T-cell (primary cell): Measurements from ENCODE around the gene SPOCK2. TPM values are rescaled to one million over a fixed set of nuclear protein-coding genes. Genes with fewer than 3 reads are reported as not detected.
"Not testable (repeated sequence)": the region's sequence is repeated elsewhere in the genome, so short reads cannot be mapped to it uniquely, and the experiment has no call there.

Experiments
- ATAC-seq, 4 experiments: fragments of 200-7000 bp in 3 of 4; fragments of 150-1000 bp in 1 of 4; cut with Tn5 transposase; replicated peaks in 1 of 4; 1 replicate in 3 of 4; 2 replicates in 1 of 4; pipeline ENCODE4 v1.10.0; 2021; ENCODE audit warnings: moderate library complexity in 3 of 4, mild to moderate bottlenecking in 2 of 4, moderate number of reproducible peaks in 1 of 4
- CTCF ChIA-PET, 2 donors: fragments of 300-600 bp; sonication (Branson Sonifier 250); formaldehyde crosslinking; loops; one replicate each; lab custom pipeline; 2022; ENCODE audit warnings: antibody characterized with exemption in 2 of 2; lab: Charles Lee
- POLR2A ChIA-PET, 2 donors: fragments of 300-600 bp; sonication (Branson Sonifier 250); formaldehyde crosslinking; loops; one replicate each; lab custom pipeline; 2022; ENCODE audit warnings: antibody characterized with exemption in 2 of 2; lab: Charles Lee
- DNase-seq, 35 experiments: peaks; one replicate each; pipeline versions ENCODE4 v3.0.0 to v3.0.0-alpha.2; 2013 to 2023
- H3K27ac ChIP-seq: one replicate; pipeline ENCODE4 v1.5.1; 2013; ENCODE audit warnings: low read length
- H3K27me3 ChIP-seq, 2 experiments: replicated peaks in 1 of 2; 1 replicate in 1 of 2; 2 replicates in 1 of 2; pipeline versions ENCODE4 v1.6.1 to v1.7.0; 2013; ENCODE audit warnings: low read length in 1 of 2, mixed read lengths in 1 of 2; ENCODE audit not compliant: control insufficient read depth in 2 of 2, insufficient read depth in 2 of 2; ENCODE audit errors: extremely low read depth in 1 of 2
- H3K36me3 ChIP-seq, 2 donors: 1 replicate in 1 of 2; 2 replicates in 1 of 2; pipeline versions ENCODE4 v1.6.1 to v1.7.0; 2013; ENCODE audit warnings: low read length in 1 of 2; ENCODE audit not compliant: control insufficient read depth in 2 of 2, insufficient read depth in 1 of 2; ENCODE audit errors: extremely low read depth in 1 of 2
- H3K4me1 ChIP-seq, 2 experiments: 1 replicate in 1 of 2; 2 replicates in 1 of 2; pipeline versions ENCODE4 v1.6.1 to v1.7.0; 2013; ENCODE audit warnings: low read length in 2 of 2, mixed read lengths in 1 of 2; ENCODE audit not compliant: insufficient read depth in 2 of 2, control insufficient read depth in 1 of 2; ENCODE audit errors: extremely low read depth in 1 of 2
- H3K4me3 ChIP-seq, 2 donors: 1 replicate in 1 of 2; 2 replicates in 1 of 2; pipeline versions ENCODE4 v1.5.1 to v1.7.0; 2013; ENCODE audit warnings: mild to moderate bottlenecking in 2 of 2, low read length in 1 of 2, moderate library complexity in 1 of 2; ENCODE audit not compliant: control insufficient read depth in 1 of 2; ENCODE audit errors: extremely low read depth in 1 of 2
- H3K9me3 ChIP-seq: 2 replicates; pipeline ENCODE4 v1.7.0; 2013
- H3K27ac Mint-ChIP-seq, 2 donors: one replicate each; pipeline ENCODE4 v1.8.0; 2020 to 2021; ENCODE audit warnings: mild to moderate bottlenecking in 2 of 2, mixed read lengths in 2 of 2
- H3K27me3 Mint-ChIP-seq, 2 donors: one replicate each; pipeline ENCODE4 v1.8.0; 2021 to 2022; ENCODE audit warnings: mixed read lengths in 2 of 2
- H3K36me3 Mint-ChIP-seq: one replicate; pipeline ENCODE4 v1.8.0; 2021; ENCODE audit warnings: mixed read lengths
- H3K4me1 Mint-ChIP-seq, 3 donors: one replicate each; pipeline ENCODE4 v1.8.0; 2020 to 2022; ENCODE audit warnings: mixed read lengths in 3 of 3, mild to moderate bottlenecking in 1 of 3
- H3K4me3 Mint-ChIP-seq, 3 donors: one replicate each; pipeline ENCODE4 v1.8.0; 2020 to 2022; ENCODE audit warnings: mild to moderate bottlenecking in 3 of 3, mixed read lengths in 3 of 3, moderate library complexity in 3 of 3
- H3K9me3 Mint-ChIP-seq, 3 donors: one replicate each; pipeline ENCODE4 v1.8.0; 2020 to 2022; ENCODE audit warnings: mixed read lengths in 3 of 3
- WGBS: methylation state at CpG from one replicate; pipeline ENCODE4 v1.1.5; 2013; ENCODE audit warnings: missing lambda C conversion rate; ENCODE audit not compliant: insufficient coverage; 5-methylcytosine and 5-hydroxymethylcytosine counted together
- total RNA-seq, 35 experiments: library from RNA in 6 of 35; stranded (reverse) in 6 of 35; fragments of 120-200 nt in 1 of 35; gene quantifications; one replicate each; pipeline versions ENCODE4 v1.2.1 to v1.2.4 and lab custom pipeline; 2013 to 2026

SPOCK2 gene
- total RNA-seq, 5 donors from 2014 or later (not counting 1 experiment from before 2014, with no cell fraction given): 501 to 684 (median 547) TPM

DNA sequence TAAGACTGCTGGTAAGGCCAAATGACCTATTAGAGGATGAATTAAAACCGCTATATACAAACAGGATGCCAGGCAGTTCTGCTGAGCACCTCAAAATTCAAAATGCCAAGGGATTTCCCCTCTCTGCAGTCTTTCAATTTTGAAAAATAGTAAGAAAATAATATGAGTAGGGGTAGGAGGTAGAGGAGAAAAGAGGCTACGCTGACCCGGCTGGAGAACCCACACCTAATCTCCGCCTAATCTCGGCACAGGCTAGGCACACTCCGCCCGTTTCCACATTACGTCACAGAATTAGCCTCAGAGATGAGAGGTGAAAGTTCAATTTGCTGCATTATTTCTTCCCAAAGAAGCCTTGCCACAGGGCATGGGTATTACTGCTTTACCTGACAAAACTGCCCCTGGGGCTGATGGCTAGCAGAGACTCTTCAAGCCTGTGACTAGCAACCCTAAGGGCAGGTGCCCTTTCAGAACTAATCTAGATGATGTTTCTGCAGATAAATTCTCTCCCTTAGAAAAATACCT lies 21.3 kb upstream of the SPOCK2 start:
- Mint-ChIP-seq H3K4me3 (peak overlapping the region; percentile 58 to 74 (median 68)), H3K27me3 (no peaks in the 10 kb centered on the region), H3K27ac (peak overlapping the region; percentile 92 to 94), H3K4me1 (peaks cover 75 to 81% (median 80%) of the 10 kb centered on the region in 3 donors), H3K9me3 (no peaks in the 10 kb centered on the region), H3K36me3 (peaks cover 15% of the 10 kb centered on the region)
- ATAC-seq (peak; percentile 53 to 60 (median 56)), DNase-seq (peak in 2 of 35 experiments; percentile 8 to 53)
- Histone ChIP-seq H3K4me3 (peak overlapping the region in 1 of 2 donors; percentile 10), H3K36me3 (no peaks in the 10 kb centered on the region), H3K4me1 (peaks cover 49 to 58% of the 10 kb centered on the region in 2 experiments), H3K9me3 (no peaks in the 10 kb centered on the region), H3K27me3 (no peaks in the 10 kb centered on the region), H3K27ac (peak overlapping the region; percentile 53)
- CTCF ChIA-PET: no interaction called here
- POLR2A ChIA-PET: no interaction called here
- 40% methylated on average over 1 of the region's 8 CpGs for WGBS

GRCh38 chr10:72108830-72109635 lies 20.7 kb upstream of the SPOCK2 start:
- CTCF ChIA-PET: interaction anchor here (0.5 to 1.4 kb wide), 6 partner anchors 15 to 93 kb away, joined by 3 to 5 read pairs (median 3); no protein-coding TSS in a partner anchor
- H3K27me3 ChIP-seq: no peaks in the 10 kb centered on the region
- Mint-ChIP-seq H3K27me3 (no peaks in the 10 kb centered on the region), H3K4me1 (peaks cover 80 to 86% (median 85%) of the 10 kb centered on the region in 3 donors), H3K27ac (peak overlapping the region; percentile 92 to 94), H3K36me3 (peaks cover 15% of the 10 kb centered on the region), H3K9me3 (no peaks in the 10 kb centered on the region), H3K4me3 (peak overlapping the region; percentile 34 to 74 (median 58))
- no peaks in the 10 kb centered on the region for H3K9me3 ChIP-seq
- DNase-seq (no peak), ATAC-seq (peak; percentile 4 to 35 (median 8))
- H3K4me3 ChIP-seq: no peak overlapping the region
- 60% methylated on average over 1 of the region's 1 CpG for WGBS
- peak overlapping the region; percentile 53 for H3K27ac ChIP-seq
- POLR2A ChIA-PET: interaction anchor here (0.6 to 2.3 kb wide), 5 partner anchors 20 to 208 kb away, joined by 3 to 10 read pairs (median 4); partner anchors contain the start of gene SPOCK2 (in 1 of the 2)
- peaks cover 52 to 64% of the 10 kb centered on the region in 2 experiments for H3K4me1 ChIP-seq
- H3K36me3 ChIP-seq: no peaks in the 10 kb centered on the region

DNA sequence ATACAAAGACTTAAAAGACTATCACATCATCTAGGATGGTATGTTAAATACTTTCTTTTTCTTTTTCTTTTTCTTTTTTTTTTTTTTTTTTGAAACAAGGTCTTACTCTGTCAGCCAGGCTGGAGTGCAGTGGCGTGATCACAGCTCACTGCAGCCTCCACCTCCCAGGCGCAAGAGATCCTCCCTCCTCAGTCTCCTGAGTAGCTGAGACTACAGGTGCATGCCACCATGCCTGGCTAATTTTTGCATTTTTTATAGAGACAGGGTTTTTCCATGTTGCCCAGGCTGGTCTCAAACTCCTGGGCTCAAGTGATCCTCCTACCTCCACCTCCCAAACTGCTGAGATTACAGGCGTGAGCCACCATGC lies 19.6 kb upstream of the SPOCK2 start:
- WGBS: 36% methylated on average over 2 of the region's 3 CpGs
- Mint-ChIP-seq H3K36me3 (peaks cover 13% of the 10 kb centered on the region), H3K4me3 (peak overlapping the region; percentile 13 to 74 (median 67)), H3K27ac (peak overlapping the region; percentile 92 to 94), H3K4me1 (peaks cover 82 to 86% (median 84%) of the 10 kb centered on the region in 3 donors)
- peak in 2 of 4 experiments; percentile 8 to 30 for ATAC-seq
- ChIA-PET CTCF (interaction anchor here (0.6 to 1.4 kb wide), 3 partner anchors 29 to 59 kb away, joined by 3 read pairs; no protein-coding TSS in a partner anchor), POLR2A (interaction anchor here (0.8 to 2.3 kb wide), 3 partner anchors 19 to 34 kb away, joined by 4 to 10 read pairs (median 9); partner anchors contain the start of gene SPOCK2 (in 1 of the 2))
- not testable (repeated sequence) for H3K36me3 ChIP-seq, H3K27me3 ChIP-seq, H3K9me3 Mint-ChIP-seq, H3K9me3 ChIP-seq, DNase-seq, H3K27me3 Mint-ChIP-seq, H3K4me3 ChIP-seq
- Histone ChIP-seq H3K4me1 (peaks cover 59 to 71% of the 10 kb centered on the region in 2 experiments), H3K27ac (peak overlapping the region; percentile 53)

DNA sequence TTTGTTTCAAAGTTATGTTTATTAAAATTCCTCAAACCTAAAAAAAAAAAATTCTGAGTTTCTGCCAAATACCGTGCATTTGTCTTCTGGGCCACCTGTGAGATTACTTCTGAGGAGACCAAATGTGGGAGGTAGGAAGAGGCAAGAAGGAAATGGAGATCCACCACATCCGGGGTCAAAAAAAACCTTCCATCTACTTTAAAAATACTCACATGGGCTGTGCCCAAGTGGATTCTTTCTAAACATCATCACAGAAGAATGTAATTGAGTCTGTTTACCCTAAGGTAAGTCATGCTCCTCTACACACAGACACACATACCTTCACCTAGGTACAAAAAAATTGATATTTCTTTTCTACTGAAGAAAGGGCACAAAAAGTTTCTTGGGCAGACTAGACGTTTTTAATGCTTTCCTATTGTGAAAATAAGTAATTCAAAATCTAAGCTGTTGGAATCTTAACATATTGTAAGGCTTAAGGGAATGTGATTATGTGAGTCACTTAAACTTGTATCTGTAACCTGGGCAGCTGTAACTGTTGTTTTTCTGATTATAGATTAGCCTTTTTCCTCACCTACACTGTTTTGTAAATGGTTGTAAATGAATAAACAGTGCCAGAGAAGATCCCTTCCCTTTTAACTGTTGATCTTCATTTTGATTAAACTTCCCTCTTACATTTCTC lies 19.1 kb upstream of the SPOCK2 start:
- DNase-seq: peak in 10 of 35 experiments; percentile 11 to 77 (median 32)
- ChIA-PET CTCF (interaction anchor here in 1 of 2 donors (0.9 to 1.4 kb wide), 2 partner anchors 59 to 1315 kb away, joined by 3 to 6 read pairs; no protein-coding TSS in a partner anchor), POLR2A (interaction anchor here (1.0 to 2.3 kb wide), 2 partner anchors 18 to 35 kb away, joined by 4 to 10 read pairs; partner anchors contain the start of gene SPOCK2 (in 1 of the 2))
- Histone ChIP-seq H3K4me3 (peak overlapping the region in 1 of 2 donors; percentile 15), H3K27ac (peak overlapping the region; percentile 53), H3K36me3 (no peaks in the 10 kb centered on the region), H3K27me3 (no peaks in the 10 kb centered on the region), H3K4me1 (peaks cover 59 to 72% of the 10 kb centered on the region in 2 experiments), H3K9me3 (no peaks in the 10 kb centered on the region)
- H3K9me3 Mint-ChIP-seq: no peaks in the 10 kb centered on the region
- H3K27ac Mint-ChIP-seq: peak overlapping the region; percentile 92 to 94
- peak overlapping the region; percentile 62 to 74 (median 67) for H3K4me3 Mint-ChIP-seq
- H3K27me3 Mint-ChIP-seq: no peaks in the 10 kb centered on the region
- peaks cover 10% of the 10 kb centered on the region for H3K36me3 Mint-ChIP-seq
- no CpG with 5 or more reads among the region's 3 CpGs for WGBS
- H3K4me1 Mint-ChIP-seq: peaks cover 84 to 88% (median 84%) of the 10 kb centered on the region in 3 donors
- ATAC-seq: peak; percentile 75 to 88 (median 86)

- H3K4me1 ChIP-seq: peaks cover 59 to 78% of the 10 kb centered on the region in 2 experiments
- H3K27ac ChIP-seq: peak overlapping the region; percentile 53
- ChIA-PET CTCF (interaction anchor here in 1 of 2 donors (0.9 kb wide), 1 partner anchor 1315 kb away, joined by 6 read pairs; no protein-coding TSS in a partner anchor), POLR2A (interaction anchor here in 1 of 2 donors (2.3 kb wide), 1 partner anchor 18 kb away, joined by 10 read pairs; the partner anchor contains the start of gene SPOCK2)
- Mint-ChIP-seq H3K4me1 (peaks cover 86 to 89% (median 89%) of the 10 kb centered on the region in 3 donors), H3K27me3 (no peaks in the 10 kb centered on the region), H3K9me3 (no peaks in the 10 kb centered on the region), H3K27ac (peak overlapping the region; percentile 92 to 94), H3K36me3 (peaks cover 11% of the 10 kb centered on the region), H3K4me3 (peak overlapping the region in 2 of 3 donors; percentile 67 to 74)
- no peaks in the 10 kb centered on the region for H3K27me3 ChIP-seq
- DNase-seq (no peak), ATAC-seq (peak in 1 of 4 experiments; percentile 1)
- H3K9me3 ChIP-seq: no peaks in the 10 kb centered on the region
- no peaks in the 10 kb centered on the region for H3K36me3 ChIP-seq
- WGBS: no CpG with 5 or more reads among the region's 2 CpGs
- peak overlapping the region in 1 of 2 donors; percentile 26 for H3K4me3 ChIP-seq
Observed at GRCh38 chr10:72106896-72107295, 18.5 kb upstream of the SPOCK2 start.
